ENCODE data around the gene PROX2.

PROX2 gene

DNA sequence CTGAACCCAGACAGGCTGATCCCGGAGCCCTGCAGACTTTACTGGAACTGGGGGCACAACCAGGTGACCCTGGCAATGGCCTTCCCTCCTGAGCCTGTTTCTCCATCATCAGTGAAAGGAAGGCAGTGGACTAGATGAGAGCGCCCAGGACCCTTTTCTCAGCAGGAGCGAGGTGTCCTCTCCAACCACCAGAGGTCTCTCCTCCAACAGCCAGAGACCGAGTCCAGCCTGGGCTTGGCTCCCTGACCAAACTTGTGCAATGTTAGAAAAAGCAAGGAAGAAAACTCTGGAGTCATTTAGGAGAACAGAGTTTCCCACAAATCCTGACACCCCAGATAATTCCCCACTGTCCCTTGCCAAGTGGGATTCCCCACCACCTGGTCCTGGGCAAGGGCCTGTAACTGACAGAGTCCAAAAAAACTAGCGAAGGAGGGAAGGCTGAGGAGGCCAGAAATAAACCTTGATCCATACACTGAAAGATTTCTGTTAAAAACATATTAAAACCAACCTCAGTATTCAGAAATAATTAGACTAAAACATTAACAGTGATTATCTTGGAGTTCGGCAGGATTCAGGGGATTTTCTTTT, 38.1 kb upstream of the PROX2 start:
- peak in 1 of 2 experiments; percentile 12 for DNase-seq (ENCODE audit: low read depth in 1 of 2, low spot score in 1 of 2)
- TF ChIP-seq, protein P1, sequence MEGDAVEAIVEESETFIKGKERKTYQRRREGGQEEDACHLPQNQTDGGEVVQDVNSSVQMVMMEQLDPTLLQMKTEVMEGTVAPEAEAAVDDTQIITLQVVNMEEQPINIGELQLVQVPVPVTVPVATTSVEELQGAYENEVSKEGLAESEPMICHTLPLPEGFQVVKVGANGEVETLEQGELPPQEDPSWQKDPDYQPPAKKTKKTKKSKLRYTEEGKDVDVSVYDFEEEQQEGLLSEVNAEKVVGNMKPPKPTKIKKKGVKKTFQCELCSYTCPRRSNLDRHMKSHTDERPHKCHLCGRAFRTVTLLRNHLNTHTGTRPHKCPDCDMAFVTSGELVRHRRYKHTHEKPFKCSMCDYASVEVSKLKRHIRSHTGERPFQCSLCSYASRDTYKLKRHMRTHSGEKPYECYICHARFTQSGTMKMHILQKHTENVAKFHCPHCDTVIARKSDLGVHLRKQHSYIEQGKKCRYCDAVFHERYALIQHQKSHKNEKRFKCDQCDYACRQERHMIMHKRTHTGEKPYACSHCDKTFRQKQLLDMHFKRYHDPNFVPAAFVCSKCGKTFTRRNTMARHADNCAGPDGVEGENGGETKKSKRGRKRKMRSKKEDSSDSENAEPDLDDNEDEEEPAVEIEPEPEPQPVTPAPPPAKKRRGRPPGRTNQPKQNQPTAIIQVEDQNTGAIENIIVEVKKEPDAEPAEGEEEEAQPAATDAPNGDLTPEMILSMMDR (IDR thresholded peaks at IDR 0.05; ENCODE audit: insufficient read depth, low read length): peak; percentile 24
- TF ChIP-seq GABPA (IDR thresholded peaks at IDR 0.05; ENCODE audit: low read depth): no peak
- Histone ChIP-seq H3K27me3 (ENCODE audit: insufficient read depth, poor library complexity, severe bottlenecking) (no peaks in the 10 kb centered on the region), H3K27ac (replicated peaks) (no peak overlapping the region), H3K4me3 (replicated peaks; ENCODE audit: insufficient read depth, low read length) (no peak overlapping the region)

DNA sequence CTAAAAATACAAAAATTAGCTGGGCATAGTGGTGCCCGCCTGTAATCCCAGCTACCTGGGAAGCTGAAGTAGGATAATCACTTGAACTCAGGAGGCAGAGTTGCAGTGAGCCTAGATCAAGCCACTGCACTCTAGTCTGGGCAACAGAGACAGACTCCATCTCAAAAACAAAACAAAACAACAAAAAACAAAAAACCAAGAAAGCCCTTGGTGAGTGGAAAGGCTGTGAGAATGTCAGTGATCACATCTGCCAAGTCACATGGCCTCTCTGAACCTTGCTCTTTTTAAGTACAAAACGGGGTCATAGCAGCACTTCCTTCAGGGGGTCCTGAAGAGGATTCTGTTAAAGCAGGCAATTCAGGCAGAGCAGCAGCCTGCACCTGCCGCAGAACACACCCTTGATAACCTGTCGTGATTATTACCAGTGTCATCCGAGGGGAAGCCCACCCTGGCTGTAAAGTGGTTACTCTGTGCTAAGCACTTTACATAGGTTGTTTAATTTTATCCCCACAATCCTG, 37.5 kb upstream of the PROX2 start:
- Histone ChIP-seq H3K27ac (replicated peaks) (no peak overlapping the region), H3K4me3 (replicated peaks; ENCODE audit: insufficient read depth, low read length) (no peak overlapping the region), H3K27me3 (ENCODE audit: insufficient read depth, poor library complexity, severe bottlenecking) (no peaks in the 10 kb centered on the region)
- DNase-seq (ENCODE audit: low read depth in 1 of 2, low spot score in 1 of 2): no peak
- TF ChIP-seq, protein P2, sequence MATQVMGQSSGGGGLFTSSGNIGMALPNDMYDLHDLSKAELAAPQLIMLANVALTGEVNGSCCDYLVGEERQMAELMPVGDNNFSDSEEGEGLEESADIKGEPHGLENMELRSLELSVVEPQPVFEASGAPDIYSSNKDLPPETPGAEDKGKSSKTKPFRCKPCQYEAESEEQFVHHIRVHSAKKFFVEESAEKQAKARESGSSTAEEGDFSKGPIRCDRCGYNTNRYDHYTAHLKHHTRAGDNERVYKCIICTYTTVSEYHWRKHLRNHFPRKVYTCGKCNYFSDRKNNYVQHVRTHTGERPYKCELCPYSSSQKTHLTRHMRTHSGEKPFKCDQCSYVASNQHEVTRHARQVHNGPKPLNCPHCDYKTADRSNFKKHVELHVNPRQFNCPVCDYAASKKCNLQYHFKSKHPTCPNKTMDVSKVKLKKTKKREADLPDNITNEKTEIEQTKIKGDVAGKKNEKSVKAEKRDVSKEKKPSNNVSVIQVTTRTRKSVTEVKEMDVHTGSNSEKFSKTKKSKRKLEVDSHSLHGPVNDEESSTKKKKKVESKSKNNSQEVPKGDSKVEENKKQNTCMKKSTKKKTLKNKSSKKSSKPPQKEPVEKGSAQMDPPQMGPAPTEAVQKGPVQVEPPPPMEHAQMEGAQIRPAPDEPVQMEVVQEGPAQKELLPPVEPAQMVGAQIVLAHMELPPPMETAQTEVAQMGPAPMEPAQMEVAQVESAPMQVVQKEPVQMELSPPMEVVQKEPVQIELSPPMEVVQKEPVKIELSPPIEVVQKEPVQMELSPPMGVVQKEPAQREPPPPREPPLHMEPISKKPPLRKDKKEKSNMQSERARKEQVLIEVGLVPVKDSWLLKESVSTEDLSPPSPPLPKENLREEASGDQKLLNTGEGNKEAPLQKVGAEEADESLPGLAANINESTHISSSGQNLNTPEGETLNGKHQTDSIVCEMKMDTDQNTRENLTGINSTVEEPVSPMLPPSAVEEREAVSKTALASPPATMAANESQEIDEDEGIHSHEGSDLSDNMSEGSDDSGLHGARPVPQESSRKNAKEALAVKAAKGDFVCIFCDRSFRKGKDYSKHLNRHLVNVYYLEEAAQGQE (IDR thresholded peaks at IDR 0.05; ENCODE audit: insufficient replicate concordance, low read depth): no peak
- TF ChIP-seq, protein P1 (IDR thresholded peaks at IDR 0.05; ENCODE audit: insufficient read depth, low read length): no peak
- TF ChIP-seq GABPA (IDR thresholded peaks at IDR 0.05; ENCODE audit: low read depth) (no peak), POLR2AphosphoS5 (IDR thresholded peaks at IDR 0.05; ENCODE audit: low read depth) (no peak), SPI1 (IDR thresholded peaks at IDR 0.05; ENCODE audit: borderline replicate concordance, low read depth) (no peak)

DNA sequence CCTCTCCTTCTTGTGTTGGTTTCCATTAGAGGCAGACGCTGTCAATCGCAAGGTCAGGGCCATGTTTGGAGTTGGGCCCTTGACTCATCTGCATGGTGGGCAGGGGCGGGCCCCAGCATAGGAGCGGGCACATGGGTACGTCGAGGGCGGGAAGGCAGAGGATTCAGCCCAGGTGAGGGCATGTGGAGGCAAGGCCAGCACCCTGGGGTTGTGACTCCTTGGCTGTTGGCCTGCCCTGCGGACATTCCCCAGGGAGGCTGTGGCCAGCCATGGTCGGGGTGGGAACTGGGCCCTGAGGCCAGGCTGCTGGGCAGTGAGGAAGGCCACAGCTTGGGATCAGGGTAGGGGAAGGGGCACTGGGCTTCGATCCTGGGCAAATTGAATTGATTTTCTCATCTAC, 36.9 kb upstream of the PROX2 start:
- no peak for DNase-seq (ENCODE audit: low read depth in 1 of 2, low spot score in 1 of 2)
- Histone ChIP-seq H3K4me3 (replicated peaks; ENCODE audit: insufficient read depth, low read length) (no peak overlapping the region), H3K27me3 (ENCODE audit: insufficient read depth, poor library complexity, severe bottlenecking) (no peaks in the 10 kb centered on the region), H3K27ac (replicated peaks) (no peak overlapping the region)
- no peak for TF ChIP-seq GABPA (IDR thresholded peaks at IDR 0.05; ENCODE audit: low read depth)
- TF ChIP-seq, protein P1 (IDR thresholded peaks at IDR 0.05; ENCODE audit: insufficient read depth, low read length): no peak
- TF ChIP-seq, protein P2 (IDR thresholded peaks at IDR 0.05; ENCODE audit: insufficient replicate concordance, low read depth): no peak
- no peak for TF ChIP-seq SPI1 (IDR thresholded peaks at IDR 0.05; ENCODE audit: borderline replicate concordance, low read depth)
- no peak for TF ChIP-seq POLR2AphosphoS5 (IDR thresholded peaks at IDR 0.05; ENCODE audit: low read depth)

DNA sequence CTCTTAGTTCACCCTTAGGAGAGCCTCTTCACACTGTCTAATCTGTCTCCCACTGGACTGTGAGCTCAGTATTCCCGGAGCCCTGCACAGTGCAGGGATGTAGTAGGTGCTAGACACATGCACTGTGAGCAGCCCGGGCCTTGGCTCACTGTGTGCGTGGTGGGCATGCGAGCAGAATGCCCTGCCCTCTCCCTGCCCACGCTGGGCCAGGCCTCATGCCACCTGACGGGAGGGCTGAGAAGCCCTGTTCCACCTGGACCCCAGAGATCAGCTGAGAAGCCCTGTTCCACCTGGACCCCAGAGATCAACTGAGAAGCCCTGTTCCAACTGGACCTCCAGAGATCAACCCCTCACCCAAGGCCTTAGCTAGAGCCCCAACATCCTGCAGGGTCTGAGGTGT, 36.2 kb upstream of the PROX2 start:
- TF ChIP-seq GABPA (IDR thresholded peaks at IDR 0.05; ENCODE audit: low read depth): no peak
- TF ChIP-seq, protein P2 (IDR thresholded peaks at IDR 0.05; ENCODE audit: insufficient replicate concordance, low read depth): no peak
- no peak for TF ChIP-seq POLR2AphosphoS5 (IDR thresholded peaks at IDR 0.05; ENCODE audit: low read depth)
- Histone ChIP-seq H3K27me3 (ENCODE audit: insufficient read depth, poor library complexity, severe bottlenecking) (no peaks in the 10 kb centered on the region), H3K27ac (replicated peaks) (no peak overlapping the region), H3K4me3 (replicated peaks; ENCODE audit: insufficient read depth, low read length) (no peak overlapping the region)
- no peak for DNase-seq (ENCODE audit: low read depth in 1 of 2, low spot score in 1 of 2)

Measured in HL-60 (cell line).